GM13977 (cell line): ENCODE results near the gene NBAS.

ENCODE experiments used
- DNase-seq: peaks from one replicate; pipeline ENCODE4 v3.0.0; 2012; ENCODE audit warnings: low spot score
- CTCF ChIP-seq: IDR thresholded peaks from 2 replicates; pipeline ENCODE4 v1.5.1; 2012; ENCODE audit warnings: mild to moderate bottlenecking, control low read depth; ENCODE audit not compliant: insufficient read depth; ENCODE audit errors: extremely low read depth, missing control alignments
- in situ Hi-C: fragments of 300-500 bp; cut with MboI; formaldehyde crosslinking; loops from one replicate; pipeline ENCODE4 v1.12.0; 2022; ENCODE audit warnings: low sequenced_read_pairs, low pct_unique_long_range_greater_than_20kb, mixed read lengths, inconsistent platforms; ENCODE audit not compliant: unreplicated experiment

NBAS gene

GRCh38 chr2:15241929-15242328 is 319.2 kb downstream of the NBAS start:
- in situ Hi-C loops = no loop called here
- no peak for TF ChIP-seq CTCF
- DNase-seq = no peak

DNA sequence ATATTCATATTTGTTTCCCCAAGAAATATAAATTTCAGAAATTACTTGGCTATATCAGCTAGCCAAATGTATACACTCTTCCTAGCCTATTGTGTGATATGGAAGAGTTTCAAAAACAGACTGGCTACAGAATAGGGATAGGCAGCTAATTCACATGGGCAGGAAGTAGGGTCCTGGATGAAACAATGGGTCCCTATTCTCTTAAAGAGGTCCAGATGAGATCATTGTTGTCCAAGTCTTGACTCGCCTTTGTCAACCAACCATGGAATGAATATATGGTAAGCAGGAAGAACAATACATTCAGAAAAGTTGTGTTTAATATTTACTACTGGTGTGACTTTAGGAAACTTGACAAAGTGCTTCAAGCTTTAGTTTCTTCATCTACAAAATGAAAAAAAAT is 319.9 kb downstream of the NBAS start:
- no peak for TF ChIP-seq CTCF
- no peak for DNase-seq
- in situ Hi-C loops = no loop called here

DNA sequence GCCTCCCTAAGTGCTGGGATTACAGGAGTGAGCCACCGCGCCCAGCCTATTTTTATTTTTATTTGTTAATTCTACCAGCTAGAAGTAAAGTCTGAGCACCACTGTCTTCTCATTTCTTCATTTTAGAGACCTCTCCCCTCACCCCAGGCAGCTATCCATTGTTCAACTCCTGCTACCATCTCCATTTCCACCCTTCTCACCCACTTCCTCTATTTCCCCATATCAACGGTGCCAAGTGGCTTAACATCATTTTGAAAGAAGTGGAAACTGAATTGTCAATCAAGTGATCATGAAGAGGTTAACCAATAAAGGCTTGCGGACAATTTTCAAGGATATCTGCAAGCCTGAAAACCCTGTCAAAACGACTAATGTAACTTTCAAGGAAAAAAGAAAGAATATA is 323.1 kb downstream of the NBAS start:
- in situ Hi-C loops = no loop called here
- no peak for DNase-seq
- no peak for TF ChIP-seq CTCF

DNA sequence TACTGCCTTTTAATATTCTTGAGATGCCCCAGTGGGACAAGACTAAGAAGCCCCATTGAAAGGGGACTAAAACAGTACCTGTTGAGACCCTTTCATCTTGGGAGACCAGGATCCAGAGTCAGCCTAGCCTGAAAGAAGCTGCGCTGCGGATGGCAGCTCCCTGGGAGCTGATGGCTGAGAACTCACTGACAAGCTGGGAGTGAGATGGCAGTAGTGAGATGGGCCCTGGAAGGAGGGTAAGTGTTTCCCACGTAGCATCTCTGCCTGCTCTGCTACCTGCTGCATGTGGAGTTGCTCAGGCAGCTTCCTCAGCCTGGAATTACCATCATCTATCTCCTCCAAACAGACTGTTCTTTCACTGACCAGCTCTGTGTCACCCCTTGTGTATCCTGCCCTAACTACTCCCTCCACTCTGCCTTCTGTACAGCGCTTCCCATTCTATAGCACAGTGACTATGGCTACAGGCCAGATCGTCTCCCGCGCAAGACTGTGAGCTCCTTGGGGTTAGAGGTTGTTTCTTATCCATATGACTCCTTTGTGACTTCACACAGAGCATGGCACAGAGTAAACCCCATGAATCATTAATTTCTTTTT is 330.4 kb downstream of the NBAS start:
- no peak for DNase-seq
- in situ Hi-C loops = no loop called here
- no peak for TF ChIP-seq CTCF

DNA sequence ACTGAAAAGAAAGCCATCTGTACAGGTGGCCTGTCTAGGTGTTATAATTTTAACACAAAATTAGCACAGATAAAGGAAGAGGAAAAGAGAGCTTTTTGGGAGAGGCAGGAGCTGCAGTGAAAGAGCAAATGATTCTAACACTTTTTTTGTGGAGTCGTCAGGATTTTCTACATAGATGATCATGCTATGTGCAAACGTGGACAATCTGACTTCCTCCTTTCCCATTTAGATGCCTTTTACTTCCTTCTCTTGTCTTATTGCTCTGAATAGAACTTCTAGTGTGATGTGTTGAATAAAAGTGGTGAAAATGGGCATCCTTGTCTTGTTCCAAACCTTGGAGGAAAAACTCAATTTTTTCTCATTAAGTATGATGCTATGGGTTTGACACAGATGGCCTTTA is 334.5 kb downstream of the NBAS start:
- in situ Hi-C loops = no loop called here
- DNase-seq = no peak
- no peak for TF ChIP-seq CTCF

- in situ Hi-C loops = no loop called here
- DNase-seq = no peak
- no peak for TF ChIP-seq CTCF
Measured at GRCh38 chr2:15225131-15225530, 336.0 kb downstream of the NBAS start.

GRCh38 chr2:15224641-15225040 is 336.5 kb downstream of the NBAS start:
- in situ Hi-C loops = no loop called here
- TF ChIP-seq CTCF = no peak
- DNase-seq = no peak
